Erythroblast (primary cell): ENCODE measurements around the gene NAT16.
"Not testable (repeated sequence)": the region's sequence is repeated elsewhere in the genome, so short reads cannot be mapped to it uniquely, and the experiment has no call there.

ENCODE experiments used
- GATA1 ChIP-seq: IDR thresholded peaks from 2 replicates; pipeline ENCODE4 v1.6.1; 2011; ENCODE audit warnings: low read depth, mild to moderate bottlenecking, control low read depth, low read length, moderate library complexity
- POLR2A ChIP-seq: IDR thresholded peaks from 2 replicates; pipeline ENCODE4 v1.6.1; 2011; ENCODE audit warnings: mild to moderate bottlenecking, low read length

DNA sequence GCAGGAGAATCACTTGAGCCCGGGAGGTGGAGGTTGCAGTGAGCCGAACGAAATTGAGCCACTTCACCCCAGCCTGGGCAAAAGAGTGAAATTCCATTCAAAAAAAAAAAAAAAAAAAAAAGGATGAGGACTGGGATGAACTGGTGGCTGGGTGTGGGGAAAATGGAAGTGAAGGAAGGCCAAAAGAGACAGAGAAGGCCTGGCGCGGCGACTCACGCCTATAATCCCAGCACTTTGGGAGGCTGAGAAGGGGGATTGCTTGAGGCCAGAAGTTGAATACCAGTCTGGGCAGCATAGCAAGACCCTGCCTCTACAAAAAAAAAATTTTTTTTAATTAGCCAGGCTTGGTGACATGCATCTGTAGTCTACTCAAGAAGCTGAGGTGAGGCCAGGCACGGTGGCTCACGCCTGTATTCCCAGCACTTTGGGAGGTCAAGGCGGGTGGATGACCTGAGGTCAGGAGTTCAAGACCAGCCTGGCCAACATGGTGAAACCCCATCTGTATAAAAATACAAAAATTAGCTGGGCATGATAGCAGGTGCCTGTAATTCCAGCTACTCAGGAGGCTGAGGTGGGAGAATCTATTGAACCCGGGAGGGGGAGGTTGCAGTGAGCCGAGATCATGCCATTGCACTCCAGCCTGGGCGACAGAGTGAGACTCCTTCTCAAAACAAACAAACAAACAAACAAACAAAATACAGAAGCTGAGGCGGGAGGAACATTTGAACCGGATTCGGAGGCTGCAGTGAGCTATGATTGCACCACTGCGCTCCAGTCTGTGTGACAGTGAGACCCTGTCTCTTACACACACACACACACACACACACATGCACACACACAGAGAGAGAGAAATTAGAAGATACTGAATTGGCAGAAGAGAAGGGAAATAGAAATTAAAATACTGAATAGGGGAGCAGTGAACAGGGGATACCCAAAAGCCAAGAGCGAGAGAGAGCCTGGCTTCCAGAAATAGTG, 47.2 kb downstream of the NAT16 start:
- TF ChIP-seq POLR2A, GATA1: not testable (repeated sequence)
